ENCODE results near the gene ASTN2. TPM values are rescaled to one million over a fixed set of nuclear protein-coding genes. Genes with fewer than 3 reads are reported as not detected.

ASTN2 gene
- polyA plus RNA-seq, 1 donor from 2014 or later: 6.8 TPM

GRCh38 chr9:116504081-116504480 is 910.8 kb downstream of the ASTN2 start:
- Histone ChIP-seq H3K27ac (ENCODE audit: low read length) (no peak overlapping the region), H3K4me3 (ENCODE audit: low read length) (no peak overlapping the region), H3F3A (ENCODE audit: insufficient read depth, low read length, poor library complexity, severe bottlenecking) (no peaks in the 10 kb centered on the region), H3K9me2 (ENCODE audit: insufficient read depth, low read length) (no peaks in the 10 kb centered on the region), H3K79me2 (replicated peaks; ENCODE audit: insufficient read depth, low read length) (no peaks in the 10 kb centered on the region), H3K9ac (ENCODE audit: low read length) (no peak overlapping the region), H3K27me3 (ENCODE audit: insufficient read depth, low read depth, low read length) (no peaks in the 10 kb centered on the region), H3K9me3 (ENCODE audit: low read length) (no peaks in the 10 kb centered on the region), H2AFZ (ENCODE audit: low read depth, low read length) (no peak overlapping the region), H4K20me1 (ENCODE audit: insufficient read depth) (no peaks in the 10 kb centered on the region), H3K4me2 (ENCODE audit: low read length) (no peak overlapping the region), H3K36me3 (ENCODE audit: insufficient read depth, low read length) (no peaks in the 10 kb centered on the region)
- TF ChIP-seq, protein P1, sequence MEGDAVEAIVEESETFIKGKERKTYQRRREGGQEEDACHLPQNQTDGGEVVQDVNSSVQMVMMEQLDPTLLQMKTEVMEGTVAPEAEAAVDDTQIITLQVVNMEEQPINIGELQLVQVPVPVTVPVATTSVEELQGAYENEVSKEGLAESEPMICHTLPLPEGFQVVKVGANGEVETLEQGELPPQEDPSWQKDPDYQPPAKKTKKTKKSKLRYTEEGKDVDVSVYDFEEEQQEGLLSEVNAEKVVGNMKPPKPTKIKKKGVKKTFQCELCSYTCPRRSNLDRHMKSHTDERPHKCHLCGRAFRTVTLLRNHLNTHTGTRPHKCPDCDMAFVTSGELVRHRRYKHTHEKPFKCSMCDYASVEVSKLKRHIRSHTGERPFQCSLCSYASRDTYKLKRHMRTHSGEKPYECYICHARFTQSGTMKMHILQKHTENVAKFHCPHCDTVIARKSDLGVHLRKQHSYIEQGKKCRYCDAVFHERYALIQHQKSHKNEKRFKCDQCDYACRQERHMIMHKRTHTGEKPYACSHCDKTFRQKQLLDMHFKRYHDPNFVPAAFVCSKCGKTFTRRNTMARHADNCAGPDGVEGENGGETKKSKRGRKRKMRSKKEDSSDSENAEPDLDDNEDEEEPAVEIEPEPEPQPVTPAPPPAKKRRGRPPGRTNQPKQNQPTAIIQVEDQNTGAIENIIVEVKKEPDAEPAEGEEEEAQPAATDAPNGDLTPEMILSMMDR (IDR thresholded peaks at IDR 0.05; ENCODE audit: poor library complexity, severe bottlenecking): no peak
- TF ChIP-seq RAD21 (conservative IDR thresholded peaks at IDR 0.05) (no peak), MXI1 (conservative IDR thresholded peaks at IDR 0.05; ENCODE audit: poor library complexity, severe bottlenecking) (no peak), POLR2AphosphoS5 (IDR thresholded peaks at IDR 0.05) (no peak), EP300 (conservative IDR thresholded peaks at IDR 0.05; ENCODE audit: poor library complexity, severe bottlenecking) (no peak), SMC3 (conservative IDR thresholded peaks at IDR 0.05; ENCODE audit: poor library complexity) (no peak), REST (IDR thresholded peaks at IDR 0.05; ENCODE audit: borderline replicate concordance) (no peak), EZH2 (IDR thresholded peaks at IDR 0.05; ENCODE audit: borderline replicate concordance, insufficient read depth, low read length, poor library complexity, severe bottlenecking) (no peak), TAF1 (IDR thresholded peaks at IDR 0.05; ENCODE audit: low read depth) (no peak)

DNA sequence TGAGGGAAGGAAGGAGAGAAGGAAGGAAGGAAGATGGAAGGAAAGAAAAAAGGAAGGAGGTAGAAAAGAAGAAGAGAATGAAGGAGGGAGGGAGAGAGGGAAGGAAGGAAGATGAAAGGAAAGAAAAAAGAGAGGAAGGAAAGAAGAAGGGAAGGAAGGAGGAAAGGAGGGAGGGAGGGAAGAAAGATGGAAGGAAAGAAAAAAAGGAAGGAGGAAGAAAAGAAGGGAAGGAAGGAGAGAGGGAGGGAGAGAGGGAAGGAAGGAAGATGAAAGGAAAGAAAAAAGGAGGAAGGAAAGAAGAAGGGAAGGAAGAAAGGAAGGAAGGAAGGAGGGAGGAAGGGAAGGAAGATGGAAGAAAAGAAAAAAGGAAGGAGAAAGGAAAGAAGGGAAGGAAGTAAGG is 912.1 kb downstream of the ASTN2 start:
- TF ChIP-seq EP300 (conservative IDR thresholded peaks at IDR 0.05; ENCODE audit: poor library complexity, severe bottlenecking) (no peak), TAF1 (IDR thresholded peaks at IDR 0.05; ENCODE audit: low read depth) (no peak)
- TF ChIP-seq, protein P1 (IDR thresholded peaks at IDR 0.05; ENCODE audit: poor library complexity, severe bottlenecking): no peak
- no peak overlapping the region for H3K4me3 ChIP-seq (ENCODE audit: low read length)
- H3K9me2 ChIP-seq (ENCODE audit: insufficient read depth, low read length): no peaks in the 10 kb centered on the region
- no peaks in the 10 kb centered on the region for H3K27me3 ChIP-seq (ENCODE audit: insufficient read depth, low read depth, low read length)
- no peak overlapping the region for H3K9ac ChIP-seq (ENCODE audit: low read length)
- H3K36me3 ChIP-seq (ENCODE audit: insufficient read depth, low read length): no peaks in the 10 kb centered on the region
- H3K79me2 ChIP-seq (replicated peaks; ENCODE audit: insufficient read depth, low read length): no peaks in the 10 kb centered on the region
- H2AFZ ChIP-seq (ENCODE audit: low read depth, low read length): no peak overlapping the region
- H3K4me2 ChIP-seq (ENCODE audit: low read length): no peak overlapping the region
- no peaks in the 10 kb centered on the region for H3K9me3 ChIP-seq (ENCODE audit: low read length)
- no peaks in the 10 kb centered on the region for H3F3A ChIP-seq (ENCODE audit: insufficient read depth, low read length, poor library complexity, severe bottlenecking)
- no peak overlapping the region for H3K27ac ChIP-seq (ENCODE audit: low read length)
- no peaks in the 10 kb centered on the region for H4K20me1 ChIP-seq (ENCODE audit: insufficient read depth)
